NCI-H1694 treated with DMSO at 0.1 percent for 48 hours (cell line): Measurements from ENCODE around the gene RABGAP1.

Experiments used
- DNase-seq: peaks from one replicate; lab custom pipeline; 2025; lab: John Stamatoyannopoulos, UW

The RABGAP1 gene

DNA sequence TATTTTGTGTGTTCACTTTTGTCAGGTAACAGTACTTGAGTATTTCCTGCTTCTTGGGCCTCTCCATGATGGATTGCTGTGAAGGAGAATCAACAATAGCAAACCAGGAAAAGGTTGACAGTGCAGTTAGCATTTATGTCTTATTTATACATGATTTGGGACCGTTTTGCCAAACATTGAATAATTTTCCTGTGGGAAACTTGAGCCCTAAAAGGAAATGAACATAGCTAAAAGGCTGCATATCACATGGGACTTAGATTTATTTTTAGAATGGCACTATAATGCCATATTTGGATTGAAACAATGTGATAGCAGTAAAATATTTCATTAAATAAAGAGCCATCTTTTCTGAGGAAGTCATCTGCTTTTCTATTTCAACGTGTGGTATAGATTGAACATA is 107.9 kb downstream of the RABGAP1 start:
- peak; percentile 0 for DNase-seq

DNA sequence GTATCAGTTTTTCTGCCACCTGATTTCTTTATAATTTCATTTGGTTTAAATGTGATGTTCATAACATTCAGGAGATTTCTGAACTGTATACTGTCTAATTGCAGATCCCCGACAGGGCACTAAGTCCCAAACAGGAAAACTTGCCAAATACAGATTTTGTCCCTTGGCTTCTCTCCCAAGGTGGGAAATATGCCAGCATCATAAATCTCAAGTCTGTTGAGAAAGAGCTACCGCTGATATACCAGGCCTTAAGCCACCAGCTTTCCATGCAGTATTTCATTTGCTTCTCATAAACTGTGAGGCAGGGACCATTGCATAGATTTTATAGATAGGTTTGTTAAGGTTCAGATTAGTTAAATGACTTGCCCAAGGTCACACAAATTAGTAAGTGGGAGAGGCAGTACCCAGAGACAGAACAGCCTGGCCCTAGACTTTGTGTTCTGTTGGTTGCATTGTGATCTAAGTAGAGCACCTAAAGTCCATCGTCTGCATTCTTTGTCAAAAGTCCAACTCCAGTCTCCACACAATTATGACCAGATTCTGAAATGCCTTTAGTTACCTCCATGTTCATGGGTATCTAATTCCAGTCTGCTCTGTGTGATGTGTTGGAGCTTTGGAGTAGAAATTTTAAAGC is 108.9 kb downstream of the RABGAP1 start:
- DNase-seq = peak; percentile 42

DNA sequence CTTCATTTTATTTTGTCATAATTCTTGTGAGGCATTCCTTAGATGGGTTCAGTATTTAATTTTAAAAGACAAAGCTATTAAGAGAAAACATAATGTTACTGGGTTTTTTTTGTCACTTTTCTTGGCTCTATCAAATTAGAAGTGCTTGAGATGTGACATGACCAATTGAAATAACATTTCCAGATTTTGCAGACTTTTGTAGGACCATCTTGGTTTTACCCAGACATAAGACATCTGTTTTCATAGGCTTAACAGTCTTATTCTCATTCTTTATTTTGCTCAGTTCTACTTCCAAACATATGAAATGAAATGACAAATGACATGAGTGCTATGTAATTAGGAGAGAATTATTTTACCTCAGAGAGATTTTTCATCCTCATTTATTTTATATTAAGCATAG is 112.2 kb downstream of the RABGAP1 start:
- no peak for DNase-seq

DNA sequence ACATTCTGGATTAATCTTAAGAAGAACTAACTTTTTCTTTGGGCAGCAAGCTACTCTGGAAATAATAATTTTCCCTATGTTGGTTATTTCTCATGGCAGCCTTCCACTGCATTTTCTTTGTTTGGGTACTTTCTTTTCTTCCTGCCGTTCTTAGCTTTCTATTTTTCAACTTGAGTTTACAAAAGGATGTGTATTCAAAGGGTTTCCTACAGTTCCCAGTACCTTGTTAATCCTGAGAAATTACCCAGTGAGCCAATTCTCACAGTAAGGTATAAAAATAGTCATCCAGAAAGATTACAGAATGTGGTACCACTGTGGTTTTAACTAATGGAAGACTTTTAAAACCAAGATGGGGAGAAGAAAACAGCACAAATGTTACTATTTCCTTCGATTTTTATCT is 112.9 kb downstream of the RABGAP1 start:
- DNase-seq = no peak

DNA sequence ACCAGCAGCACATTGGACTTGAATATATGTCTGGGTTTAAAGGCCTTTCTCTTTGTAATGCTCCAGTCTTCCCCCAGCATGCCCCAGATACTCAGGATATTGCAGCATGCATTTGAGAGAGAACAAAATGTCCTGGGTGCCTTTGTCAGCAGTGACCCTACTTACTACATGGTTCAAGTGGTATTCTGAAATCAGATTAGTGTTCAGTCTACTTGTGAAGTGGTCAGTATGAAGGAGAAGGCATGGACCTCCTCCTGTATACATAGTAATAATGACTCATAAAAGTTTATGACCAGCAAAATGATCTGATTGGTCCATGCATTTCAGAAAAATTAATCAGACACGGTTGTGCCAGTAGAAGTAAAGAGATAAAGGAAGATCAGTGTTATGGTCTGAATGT is 118.0 kb downstream of the RABGAP1 start:
- DNase-seq = no peak

DNA sequence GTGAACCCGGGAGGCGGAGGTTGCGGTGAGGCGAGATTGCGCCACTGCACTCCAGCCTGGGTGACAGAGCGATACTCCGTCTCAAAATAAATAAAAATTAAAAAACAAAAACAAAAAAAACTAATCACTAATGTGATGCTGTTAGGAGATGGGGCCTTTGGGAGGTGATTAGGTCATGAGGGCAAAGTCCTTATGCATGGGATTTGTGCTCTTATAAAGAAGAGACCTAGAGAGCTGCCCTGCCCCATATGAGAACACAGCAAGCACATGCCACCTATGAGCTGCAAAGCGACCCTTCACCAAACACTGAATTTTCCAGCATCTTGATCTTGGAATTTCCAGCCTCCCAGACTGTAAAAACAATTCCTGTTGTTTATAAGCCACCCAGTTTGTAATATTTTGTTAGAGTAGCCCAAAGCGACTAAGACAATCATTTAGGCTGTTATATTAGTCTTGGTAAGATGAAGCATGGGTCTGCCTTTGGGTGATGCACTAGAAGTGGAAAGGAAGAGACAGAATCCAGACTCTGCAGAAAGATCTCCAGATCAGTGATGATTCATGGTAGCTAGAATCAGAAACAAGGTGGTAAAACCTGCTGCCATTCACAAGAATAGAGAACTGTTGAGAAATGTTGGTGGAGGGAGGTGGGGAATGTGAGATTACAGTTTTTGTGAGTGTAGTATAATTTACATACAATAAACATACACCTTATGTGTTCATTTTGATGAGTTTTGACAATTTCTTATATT is 118.8 kb downstream of the RABGAP1 start:
- no peak for DNase-seq

DNA sequence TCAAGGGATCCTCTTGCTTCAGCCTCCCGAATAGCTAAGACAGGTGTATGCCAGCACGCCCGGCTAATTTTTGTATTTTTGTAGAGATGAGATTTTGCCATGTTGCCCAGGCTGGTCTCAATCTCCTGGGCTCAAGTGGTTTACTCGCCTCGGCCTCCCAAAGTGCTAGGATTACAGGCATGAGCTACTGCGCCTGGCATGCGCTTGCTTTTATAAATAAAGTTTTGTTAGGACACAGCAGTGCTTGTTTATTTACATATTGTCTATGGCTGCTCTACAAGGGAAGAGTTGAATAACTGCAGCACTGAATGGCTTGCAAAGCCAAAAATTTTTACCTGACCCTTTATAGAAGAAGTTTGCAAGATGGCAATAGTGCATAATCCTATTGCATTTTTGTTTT is 120.4 kb downstream of the RABGAP1 start:
- no peak for DNase-seq

DNA sequence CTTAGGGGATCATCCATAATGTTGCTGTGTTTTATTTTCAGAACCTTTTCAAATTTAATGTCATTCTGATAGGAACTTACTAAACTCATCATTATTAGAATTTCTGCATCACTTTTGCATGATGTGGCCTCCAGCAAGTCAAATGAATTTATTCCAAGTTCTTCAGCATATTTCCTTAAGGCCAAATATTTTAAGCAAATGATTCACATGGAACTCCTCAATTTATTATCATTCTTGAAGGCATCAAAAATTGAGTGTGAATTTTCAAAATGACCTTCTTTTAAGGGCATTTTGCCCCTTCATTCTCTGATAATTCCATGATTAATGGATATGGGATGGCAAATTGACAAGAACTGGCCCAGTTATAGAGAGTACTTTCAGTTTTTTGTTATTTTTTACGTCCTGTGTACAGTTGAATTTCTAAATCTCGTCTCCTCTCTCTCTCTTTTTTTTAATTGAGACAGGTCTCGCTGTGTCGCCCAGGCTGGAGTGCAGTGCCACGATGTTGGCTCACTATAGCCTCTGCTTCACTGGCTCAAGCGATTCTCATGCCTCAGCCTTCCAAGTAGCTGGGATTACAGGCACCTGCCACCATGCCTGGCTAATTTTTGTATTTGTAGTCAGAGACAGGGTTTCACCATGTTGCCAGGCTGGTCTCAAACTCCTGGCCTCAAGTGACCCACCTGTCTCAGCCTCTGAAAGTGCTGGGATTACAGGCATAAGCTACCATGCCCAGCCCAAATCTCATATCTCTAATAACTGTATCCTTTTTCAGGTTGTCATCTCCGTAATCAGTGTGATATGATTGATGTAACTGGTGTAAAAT is 121.7 kb downstream of the RABGAP1 start:
- DNase-seq = no peak

DNA sequence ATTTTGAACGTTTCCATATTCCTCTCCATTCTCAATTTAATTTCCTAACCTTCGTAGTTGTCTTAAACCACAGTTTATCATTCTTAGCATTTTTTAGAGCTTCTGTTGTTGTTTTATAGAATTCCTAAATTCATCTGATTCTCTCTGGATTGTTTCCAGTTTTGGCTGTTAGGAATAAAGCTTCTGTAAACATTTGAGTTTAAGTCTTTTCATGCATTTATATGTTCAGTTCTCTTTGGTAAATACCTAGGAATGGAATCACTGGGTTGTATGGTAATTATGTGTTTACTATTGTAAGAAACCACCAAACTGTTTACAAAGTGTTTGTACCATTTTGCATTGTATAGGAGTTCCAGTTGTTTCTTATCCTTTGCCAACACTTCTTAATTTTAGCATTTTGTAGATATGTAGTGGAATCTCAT is 122.4 kb downstream of the RABGAP1 start:
- DNase-seq = no peak

DNA sequence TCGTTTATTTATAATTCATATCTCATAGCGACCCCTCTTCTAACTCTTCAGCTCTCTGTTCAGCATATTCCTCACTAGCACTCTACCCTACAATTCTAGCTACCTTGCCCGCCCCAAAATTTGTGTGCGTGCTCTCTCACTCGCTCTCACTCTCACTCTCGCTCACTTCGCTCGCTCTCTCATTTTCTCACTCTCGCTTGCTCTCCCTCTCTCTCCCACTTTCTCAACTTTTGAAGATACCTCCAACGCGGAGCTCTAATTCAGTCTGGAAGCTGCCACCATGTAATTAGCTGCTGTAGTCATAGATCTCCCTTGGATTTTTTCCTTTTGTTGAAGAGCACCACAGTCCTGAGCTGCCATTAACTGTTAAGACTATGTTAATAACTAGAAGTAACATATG is 123.1 kb downstream of the RABGAP1 start:
- DNase-seq = no peak

DNA sequence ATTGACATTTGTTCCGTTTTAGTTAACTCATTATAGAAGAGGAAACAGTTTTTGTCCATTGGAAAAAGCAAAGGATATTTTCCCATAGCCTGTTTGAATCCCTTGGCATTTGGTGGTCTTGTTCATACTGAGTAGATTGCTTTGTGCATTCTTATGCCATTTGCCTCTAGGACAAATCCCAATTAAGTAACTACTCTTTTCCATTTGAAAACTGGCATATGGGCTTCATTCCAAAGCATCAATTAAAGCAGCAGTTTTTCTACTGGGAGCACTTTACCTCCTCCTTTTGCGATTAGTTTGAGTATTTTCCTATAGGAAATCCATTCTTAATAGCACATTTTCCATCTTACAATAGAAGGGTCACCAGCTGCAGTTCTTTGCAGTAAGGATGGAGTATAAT is 123.9 kb downstream of the RABGAP1 start:
- no peak for DNase-seq

DNA sequence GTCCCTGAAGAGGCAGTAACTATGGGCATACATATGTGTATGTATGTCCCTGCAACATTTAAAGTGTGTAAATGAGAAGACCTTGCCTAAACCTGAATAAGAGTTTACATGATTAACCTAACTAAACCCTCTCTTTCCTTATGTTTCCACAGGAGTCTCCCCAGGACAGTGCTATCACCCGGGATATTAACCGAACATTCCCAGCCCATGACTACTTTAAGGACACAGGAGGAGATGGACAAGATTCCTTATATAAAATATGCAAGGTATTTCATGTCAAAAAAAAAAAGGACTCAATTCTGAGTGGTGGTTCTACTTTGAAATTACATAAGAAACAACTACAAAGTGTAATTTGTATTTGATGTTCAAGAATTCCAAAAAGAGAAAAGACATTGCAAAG is 124.4 kb downstream of the RABGAP1 start:
- no peak for DNase-seq

DNA sequence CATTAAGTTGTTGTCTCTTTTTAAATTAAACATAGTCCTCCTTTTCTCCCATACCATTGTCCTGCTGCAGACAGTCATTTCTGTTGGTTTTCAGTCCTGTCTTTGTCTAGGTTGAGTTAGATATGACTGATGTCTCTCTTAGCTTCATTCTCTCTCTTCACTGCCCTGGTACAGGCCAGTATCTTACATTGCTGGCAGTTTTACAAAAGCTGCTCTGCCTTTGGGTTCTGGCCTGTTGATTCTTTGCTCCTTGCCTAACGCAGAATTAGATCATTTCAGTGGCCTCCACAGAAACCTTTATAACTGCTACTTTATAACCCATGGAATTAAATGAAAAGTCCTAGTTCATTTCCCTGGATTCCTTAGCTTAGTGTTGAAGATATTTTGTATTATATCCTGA is 126.3 kb downstream of the RABGAP1 start:
- no peak for DNase-seq

DNA sequence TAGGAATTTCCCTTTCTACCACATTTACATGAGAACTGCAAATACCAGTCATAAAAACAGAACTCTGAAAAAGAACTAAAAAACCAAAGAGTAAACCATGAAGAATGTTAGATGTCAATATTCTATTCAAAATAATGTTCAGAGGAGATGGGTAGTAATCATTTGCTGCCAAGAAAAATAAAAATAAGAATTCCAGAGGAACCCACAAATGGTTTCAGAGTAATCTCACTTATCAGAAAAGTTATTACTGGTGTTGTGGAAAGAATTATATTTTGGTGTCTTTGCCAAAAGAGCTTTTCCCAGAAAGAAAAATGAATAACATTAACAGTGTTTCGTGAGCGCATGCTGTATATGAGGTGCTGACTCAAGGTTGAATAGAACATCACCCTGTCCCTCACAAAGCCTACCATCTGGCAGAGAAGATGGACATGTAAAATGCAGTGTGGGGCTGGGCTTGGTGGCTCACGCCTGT is 128.2 kb downstream of the RABGAP1 start:
- no peak for DNase-seq

DNA sequence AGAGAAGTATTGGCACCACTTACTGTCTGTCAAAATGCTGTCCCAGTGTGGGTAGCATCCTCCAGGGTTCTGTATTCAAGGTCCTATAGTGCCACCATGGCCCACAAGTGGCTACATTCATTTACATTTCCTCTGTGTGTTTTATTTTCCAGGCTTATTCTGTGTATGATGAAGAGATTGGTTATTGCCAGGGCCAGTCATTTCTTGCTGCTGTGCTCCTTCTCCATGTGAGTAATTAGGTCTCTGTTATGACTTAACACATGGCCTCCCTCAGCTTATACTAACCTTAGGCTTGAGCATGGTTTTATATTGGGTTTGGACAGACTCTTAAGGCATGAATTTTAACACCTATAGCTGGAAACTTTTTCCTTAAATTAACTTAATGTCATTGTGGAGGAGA is 129.4 kb downstream of the RABGAP1 start:
- no peak for DNase-seq

DNA sequence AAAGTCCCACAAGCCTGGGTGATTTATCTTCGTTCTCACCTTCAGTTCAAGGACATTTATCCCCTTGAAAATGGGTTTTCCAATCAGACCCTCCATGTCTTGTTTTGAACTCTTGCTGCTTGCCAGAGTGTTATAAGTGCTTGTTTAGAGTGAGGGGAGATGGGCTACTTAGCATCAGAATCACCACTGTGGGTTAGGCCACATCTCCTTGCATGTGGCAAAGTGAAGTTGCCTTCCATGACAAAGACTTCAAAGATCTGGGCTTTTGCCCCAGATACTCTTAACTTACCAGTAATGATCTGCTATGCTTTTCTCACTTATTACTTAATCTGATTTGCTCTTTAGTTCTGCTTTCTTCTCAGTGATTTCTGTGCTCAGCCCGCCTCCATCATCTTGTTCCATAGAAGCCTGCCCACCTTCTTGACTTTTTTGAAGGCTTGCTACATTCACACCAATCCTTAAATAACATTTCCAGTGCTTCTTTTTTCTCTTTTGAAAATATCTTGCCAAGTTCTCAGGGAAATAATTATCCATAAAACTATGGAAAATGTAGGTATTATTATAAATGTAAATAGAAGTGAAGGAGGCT is 131.7 kb downstream of the RABGAP1 start:
- DNase-seq = no peak

DNA sequence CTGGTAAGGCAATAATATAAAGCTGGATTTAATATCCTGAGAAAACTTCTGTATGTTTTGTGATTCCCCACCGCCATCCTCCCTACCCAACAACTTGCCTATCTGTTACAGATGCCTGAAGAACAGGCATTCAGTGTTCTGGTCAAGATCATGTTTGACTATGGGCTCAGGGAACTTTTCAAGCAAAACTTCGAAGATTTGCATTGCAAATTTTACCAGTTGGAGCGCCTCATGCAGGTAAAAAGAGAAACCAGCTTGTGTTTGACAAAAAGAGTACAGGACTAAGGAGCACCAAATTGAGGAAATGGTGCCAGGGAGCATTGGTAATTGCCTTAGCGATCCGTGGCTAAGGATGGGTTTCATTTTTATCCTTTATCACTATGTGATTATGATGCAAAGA is 132.6 kb downstream of the RABGAP1 start:
- DNase-seq = no peak

DNA sequence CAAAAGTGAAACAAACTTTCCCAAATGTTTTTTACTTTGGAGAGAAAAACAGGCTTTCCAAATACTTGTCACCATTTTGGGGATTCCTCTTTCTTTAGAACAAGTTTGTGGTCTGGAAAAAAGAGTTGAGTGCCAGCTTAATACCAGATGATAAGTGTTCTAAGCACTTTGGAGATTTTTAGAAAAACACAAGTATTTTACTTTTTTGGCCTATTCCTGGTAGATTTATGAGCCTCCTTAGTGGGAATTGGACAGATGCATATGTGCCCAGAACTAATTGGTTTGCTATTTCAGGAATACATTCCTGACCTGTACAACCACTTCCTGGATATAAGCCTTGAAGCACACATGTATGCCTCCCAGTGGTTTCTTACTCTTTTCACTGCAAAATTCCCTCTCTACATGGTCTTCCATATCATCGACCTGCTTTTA is 133.2 kb downstream of the RABGAP1 start:
- DNase-seq = no peak

DNA sequence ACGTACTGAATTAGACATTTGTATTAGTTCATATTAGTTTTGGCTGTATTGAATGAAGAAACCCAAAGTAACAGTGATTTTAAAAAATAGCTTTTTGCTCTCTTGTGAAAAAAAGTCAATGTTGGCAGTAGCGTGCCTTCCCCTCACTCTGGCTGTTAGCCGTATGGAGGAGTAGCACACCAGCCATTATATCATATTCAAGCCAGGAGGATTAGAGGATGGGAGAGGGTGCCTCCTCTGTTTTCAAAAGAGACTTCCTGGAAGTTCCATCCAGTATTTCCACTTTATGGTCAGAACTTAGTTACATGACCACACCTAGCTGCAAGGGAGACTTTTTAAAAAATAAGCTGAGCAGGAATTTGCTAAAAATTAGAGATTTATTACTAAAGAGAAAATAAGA is 133.8 kb downstream of the RABGAP1 start:
- DNase-seq = no peak

DNA sequence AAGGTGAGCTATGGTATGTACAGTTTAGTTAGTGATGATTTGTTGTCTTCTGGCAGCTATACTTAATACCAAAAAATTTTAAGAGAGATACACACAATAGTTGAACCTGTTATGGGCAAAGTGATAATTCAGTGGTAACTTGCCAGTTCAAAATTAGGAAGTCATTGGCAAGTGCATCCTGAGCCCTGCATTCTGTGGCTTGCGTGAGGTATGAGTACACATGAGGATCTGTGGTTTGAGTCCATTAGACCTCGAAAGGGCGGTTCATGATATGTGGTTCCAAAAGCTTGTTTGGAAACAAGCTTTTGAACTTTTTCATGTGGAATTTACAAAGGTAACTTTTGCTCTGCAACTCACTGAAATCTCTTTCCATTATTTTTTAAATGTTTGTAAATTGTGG is 139.6 kb downstream of the RABGAP1 start:
- DNase-seq = no peak

DNA sequence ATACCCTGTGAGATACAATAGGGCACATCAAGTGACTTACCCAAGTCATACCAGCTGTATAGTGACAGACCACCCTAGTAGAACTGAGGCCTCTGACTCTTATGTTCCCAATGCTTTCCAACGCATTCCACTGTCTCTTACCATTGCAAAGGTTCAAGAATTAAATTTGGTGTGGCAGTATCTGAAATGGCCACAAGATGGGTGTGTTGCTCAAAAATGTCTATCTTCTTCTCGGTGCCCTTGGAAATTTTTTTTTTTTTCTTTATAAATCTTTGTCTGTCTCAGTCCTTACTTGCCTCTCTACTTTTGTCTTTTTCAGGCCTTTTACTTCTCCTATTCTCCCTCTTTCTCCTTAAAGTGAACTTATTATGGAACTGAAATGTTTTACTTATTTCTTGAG is 141.0 kb downstream of the RABGAP1 start:
- DNase-seq = peak; percentile 2

DNA sequence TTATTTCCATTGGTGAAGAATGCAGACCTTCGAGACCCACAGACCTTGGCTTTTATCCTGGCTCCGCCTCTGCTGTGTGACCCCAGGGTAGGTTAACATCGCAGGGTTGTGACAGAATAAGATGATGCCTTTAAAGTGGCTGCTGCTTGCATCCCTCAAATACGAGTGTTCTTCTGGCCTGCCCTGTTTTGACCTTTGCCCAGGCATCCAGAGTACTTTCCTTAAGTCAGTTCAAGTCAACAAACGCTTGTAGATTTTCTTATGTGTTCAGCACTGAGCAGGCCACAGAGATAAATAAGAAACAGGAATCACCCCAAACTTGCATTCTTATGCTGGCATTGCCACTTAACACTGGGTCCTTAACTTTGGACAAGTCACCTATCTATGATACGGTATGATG is 142.9 kb downstream of the RABGAP1 start:
- no peak for DNase-seq

DNA sequence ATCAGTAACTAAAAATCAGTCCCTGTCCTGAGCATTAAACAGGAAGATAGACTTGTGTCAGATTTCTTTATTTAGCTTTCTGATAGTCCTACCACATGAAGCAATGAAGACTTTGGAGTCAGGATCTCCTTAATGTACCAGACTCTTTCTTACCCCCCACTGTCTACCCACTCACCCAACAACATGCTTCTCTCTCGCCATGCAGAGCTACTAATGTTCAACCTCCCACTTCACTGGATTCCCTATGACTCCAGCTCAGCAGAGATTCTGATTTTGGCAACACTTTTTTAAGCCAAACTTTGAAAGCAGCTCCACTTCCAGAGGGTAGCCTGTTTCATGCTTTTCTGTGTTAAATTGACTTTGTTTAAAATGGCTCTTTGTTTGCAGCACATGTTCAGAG is 143.4 kb downstream of the RABGAP1 start:
- no peak for DNase-seq
